GM19468 (cell line): ENCODE data around the gene PCDHGB6.
A peak's percentile ranks its signal among the peaks of the same experiment; 100 is the strongest.
"Not testable (repeated sequence)": the region's sequence is repeated elsewhere in the genome, so short reads cannot be mapped to it uniquely, and the experiment has no call there.

Source experiments
- ATAC-seq: cut with Tn5 transposase; IDR thresholded peaks from one replicate; pipeline ENCODE4 v1.9.1; 2021; ENCODE audit warnings: mild to moderate bottlenecking, moderate library complexity, moderate number of reproducible peaks; ENCODE audit not compliant: unreplicated experiment; ENCODE audit errors: extremely low read depth

The PCDHGB6 gene

GRCh38 chr5:141414548-141415274 lies 6.9 kb downstream of the PCDHGB6 start:
- not testable (repeated sequence) for ATAC-seq

GRCh38 chr5:141415275-141415618 lies 7.4 kb downstream of the PCDHGB6 start:
- ATAC-seq: not testable (repeated sequence)

DNA sequence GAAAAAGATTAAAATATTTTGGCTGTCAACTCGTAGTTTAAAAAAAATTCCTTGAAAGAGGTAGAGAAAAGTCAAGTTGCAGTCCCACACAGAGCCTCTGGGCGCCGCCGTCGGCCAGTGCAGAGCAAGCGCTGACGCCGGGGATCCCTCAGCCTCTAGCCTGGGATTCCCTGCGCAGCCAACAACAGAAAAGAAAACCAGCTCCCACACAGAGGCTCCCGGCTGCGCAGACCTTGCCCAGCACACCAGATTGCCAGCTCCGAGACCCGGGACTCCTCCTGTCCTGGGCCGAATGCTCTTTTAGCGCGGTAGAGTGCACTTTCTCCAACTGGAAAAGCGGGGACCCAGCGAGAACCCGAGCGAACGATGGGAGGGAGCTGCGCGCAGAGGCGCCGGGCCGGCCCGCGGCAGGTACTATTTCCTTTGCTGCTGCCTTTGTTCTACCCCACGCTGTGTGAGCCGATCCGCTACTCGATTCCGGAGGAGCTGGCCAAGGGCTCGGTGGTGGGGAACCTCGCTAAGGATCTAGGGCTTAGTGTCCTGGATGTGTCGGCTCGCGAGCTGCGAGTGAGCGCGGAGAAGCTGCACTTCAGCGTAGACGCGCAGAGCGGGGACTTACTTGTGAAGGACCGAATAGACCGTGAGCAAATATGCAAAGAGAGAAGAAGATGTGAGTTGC lies 9.8 kb downstream of the PCDHGB6 start, which contains the start of gene PCDHGB7:
TSS of gene PCDHGB7 (plus strand) at position 184 of the 679 bp plus-strand sequence. CDS start at position 367, 183 bp downstream.
- peak; percentile 36 for ATAC-seq

GRCh38 chr5:141419074-141419880 lies 11.5 kb downstream of the PCDHGB6 start:
- no peak for ATAC-seq

DNA sequence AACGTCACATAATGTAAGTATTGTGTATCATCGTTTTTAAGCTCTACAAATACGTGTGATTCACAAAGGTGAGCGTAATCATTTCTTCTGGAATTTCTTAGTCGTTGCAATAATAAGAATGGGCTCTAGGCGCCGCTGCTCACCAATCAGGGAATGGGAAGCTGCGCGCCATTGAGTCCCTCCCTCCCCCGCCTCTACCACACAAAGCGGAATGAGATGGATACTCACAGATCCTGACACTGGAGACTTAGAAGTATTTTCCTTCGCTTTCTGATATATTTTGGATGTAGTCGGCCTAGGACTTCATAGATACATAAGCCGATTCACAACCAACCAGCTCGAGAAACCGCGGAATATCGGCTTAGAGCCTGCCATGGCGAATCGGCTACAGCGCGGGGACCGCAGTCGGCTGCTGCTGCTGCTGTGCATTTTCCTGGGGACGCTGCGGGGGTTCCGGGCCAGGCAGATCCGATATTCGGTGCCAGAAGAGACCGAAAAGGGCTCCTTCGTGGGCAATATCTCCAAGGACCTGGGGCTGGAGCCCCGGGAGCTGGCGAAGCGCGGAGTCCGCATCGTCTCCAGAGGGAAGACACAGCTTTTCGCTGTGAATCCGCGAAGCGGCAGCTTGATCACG lies 13.2 kb downstream of the PCDHGB6 start, which contains the start of gene PCDHGA11:
TSS of gene PCDHGA11 (plus strand) at position 197 of the 634 bp plus-strand sequence. CDS start at position 374, 177 bp downstream.
- no peak for ATAC-seq

GRCh38 chr5:141421489-141421855 lies 13.7 kb downstream of the PCDHGB6 start:
- ATAC-seq: no peak

GRCh38 chr5:141422742-141423291 lies 15.0 kb downstream of the PCDHGB6 start:
- no peak for ATAC-seq

DNA sequence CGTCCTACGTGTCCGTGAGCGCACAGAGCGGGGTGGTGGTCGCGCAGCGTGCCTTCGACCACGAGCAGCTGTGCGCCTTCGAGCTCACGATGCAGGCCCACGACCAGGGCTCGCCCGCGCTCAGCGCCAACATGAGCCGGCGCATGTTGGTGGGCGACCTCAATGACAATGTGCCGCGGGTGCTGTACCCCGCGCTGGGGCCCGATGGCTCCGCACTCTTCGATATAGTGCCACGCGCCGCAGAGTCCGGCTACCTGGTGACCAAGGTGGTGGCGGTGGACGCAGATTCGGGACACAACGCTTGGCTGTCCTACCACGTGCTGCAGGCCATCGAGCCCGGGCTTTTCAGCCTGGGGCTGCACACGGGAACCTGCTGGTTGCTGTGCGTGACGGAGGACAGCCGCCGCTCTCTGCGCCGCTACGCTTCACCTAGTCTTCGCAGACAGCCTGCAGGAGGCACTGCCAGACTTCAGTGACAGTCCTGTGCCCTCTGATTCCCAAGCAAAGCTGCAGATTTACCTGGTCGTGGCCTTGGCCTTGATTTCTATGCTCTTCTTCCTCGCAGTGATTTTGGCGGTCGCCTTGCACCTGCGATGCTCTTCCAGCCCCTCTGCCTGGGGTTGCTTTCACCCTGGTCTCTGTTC lies 20.1 kb downstream of the PCDHGB6 start:
- no peak for ATAC-seq

GRCh38 chr5:141430332-141431113 lies 22.7 kb downstream of the PCDHGB6 start, which contains the start of gene PCDHGA12:
Gene PCDHGA12, plus strand, starts transcription at chr5:141430507. Its CDS starts 253 bp downstream, at chr5:141430760.
- ATAC-seq: peak; percentile 86

GRCh38 chr5:141431286-141431685 lies 23.5 kb downstream of the PCDHGB6 start:
- no peak for ATAC-seq

GRCh38 chr5:141432308-141432707 lies 24.5 kb downstream of the PCDHGB6 start:
- ATAC-seq: not testable (repeated sequence)

DNA sequence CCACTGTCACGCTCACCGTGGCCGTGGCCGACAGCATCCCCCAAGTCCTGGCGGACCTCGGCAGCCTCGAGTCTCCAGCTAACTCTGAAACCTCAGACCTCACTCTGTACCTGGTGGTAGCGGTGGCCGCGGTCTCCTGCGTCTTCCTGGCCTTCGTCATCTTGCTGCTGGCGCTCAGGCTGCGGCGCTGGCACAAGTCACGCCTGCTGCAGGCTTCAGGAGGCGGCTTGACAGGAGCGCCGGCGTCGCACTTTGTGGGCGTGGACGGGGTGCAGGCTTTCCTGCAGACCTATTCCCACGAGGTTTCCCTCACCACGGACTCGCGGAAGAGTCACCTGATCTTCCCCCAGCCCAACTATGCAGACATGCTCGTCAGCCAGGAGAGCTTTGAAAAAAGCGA lies 24.9 kb downstream of the PCDHGB6 start:
- not testable (repeated sequence) for ATAC-seq

- no peak for ATAC-seq
Observed at GRCh38 chr5:141434006-141434405, 26.2 kb downstream of the PCDHGB6 start.

GRCh38 chr5:141437221-141437620 lies 29.4 kb downstream of the PCDHGB6 start:
- ATAC-seq: no peak

DNA sequence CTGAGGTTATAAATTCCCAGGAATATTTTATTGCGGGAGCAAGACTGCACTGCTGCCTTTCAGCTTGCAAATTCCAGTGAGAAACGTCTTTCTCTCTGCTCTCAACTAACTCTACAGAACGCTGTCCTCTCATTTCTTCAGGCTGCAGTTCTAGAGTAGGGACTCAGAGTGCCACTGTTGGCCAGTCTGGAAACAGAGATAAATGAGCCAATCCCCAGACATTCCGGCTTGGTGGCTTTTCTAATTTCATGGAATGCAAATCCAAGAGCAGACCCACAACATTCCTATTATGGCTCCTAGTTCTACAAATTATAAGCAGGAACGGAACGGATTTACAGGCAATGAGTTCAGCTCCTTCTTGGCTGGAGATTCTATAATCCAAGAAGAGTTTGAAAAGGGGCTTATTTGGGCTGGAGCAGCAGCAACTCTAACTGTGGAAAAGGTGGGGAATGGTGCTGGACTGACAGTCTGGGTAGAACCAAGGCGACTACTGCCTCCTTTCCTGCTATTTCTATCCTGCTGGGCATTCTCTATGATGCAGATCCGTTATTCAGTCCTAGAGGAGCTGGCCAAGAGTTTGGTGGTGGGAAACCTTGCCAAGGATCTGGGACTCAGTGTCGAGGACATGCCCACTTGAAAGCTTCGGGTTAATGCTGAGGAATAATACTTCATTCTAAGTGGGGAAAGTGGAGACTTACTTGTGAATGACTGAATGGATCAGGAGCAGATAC lies 31.8 kb downstream of the PCDHGB6 start:
- no peak for ATAC-seq

DNA sequence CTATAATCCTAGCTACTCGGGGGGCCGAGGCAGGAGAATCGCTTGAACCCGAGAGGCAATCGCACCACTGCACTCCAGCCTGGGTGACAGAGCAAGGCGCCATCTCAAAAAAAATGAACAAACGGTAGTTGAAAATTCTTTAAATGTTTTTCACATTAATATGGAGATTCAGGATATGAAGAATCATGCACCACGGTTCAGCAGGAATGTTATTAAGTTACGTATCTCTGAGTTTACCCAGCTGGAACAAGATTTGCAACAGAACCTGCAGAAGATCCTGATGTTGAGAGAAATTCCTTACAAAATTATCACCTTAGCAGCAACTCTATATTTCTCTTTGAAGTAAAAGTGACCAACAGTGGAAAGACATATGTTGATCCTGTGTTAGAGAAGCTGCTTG lies 32.5 kb downstream of the PCDHGB6 start:
- no peak for ATAC-seq

DNA sequence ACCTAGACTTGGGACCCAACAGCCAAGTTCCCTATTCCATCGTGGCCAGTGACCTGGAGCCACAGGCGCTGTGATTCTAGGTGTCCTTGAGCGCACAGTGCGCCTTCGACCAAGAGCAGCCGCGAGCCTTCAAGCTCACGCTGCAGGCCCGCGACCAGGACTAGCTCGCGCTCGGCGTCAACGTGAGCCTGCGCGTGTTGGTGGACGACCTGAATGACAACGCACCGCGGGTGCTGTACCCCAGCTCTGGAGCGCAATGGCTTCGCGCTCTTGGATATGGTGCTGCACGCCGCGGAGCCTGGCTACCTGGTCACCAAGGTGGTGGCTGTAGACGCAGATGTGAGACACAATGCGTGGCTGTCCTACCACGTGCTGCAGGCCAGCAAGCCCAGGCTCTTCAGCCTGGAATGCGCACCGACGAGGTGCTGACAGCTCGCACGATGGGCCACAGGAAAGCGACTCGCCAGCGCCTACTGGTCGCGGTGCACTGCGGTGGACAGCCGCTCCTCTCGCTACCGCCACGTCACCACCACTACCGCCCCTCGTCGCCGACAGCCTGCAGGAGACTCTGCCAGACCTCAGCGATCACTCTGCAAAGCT lies 33.9 kb downstream of the PCDHGB6 start:
- ATAC-seq: no peak
